Measurements from ENCODE around the gene ZIC3.

DNA sequence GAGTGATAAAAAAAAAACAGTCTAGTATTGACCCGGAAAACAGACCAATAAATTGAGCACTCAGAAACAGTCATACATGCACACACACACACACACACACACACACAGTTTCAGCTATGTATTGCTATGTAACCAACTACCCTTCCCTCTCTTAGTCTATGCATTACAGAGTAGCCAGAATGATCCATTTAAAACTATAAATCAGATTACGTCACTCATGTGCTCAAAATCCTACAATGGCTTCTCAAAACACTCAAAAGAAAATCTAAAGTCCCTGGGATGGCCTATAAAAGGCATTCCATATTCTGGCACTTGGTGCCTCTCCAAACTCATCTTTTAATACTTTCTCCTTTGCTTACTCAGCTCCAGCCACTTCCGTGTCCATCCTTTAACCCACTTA, 46.5 kb upstream of the ZIC3 start:
- TF ChIP-seq, protein P1, sequence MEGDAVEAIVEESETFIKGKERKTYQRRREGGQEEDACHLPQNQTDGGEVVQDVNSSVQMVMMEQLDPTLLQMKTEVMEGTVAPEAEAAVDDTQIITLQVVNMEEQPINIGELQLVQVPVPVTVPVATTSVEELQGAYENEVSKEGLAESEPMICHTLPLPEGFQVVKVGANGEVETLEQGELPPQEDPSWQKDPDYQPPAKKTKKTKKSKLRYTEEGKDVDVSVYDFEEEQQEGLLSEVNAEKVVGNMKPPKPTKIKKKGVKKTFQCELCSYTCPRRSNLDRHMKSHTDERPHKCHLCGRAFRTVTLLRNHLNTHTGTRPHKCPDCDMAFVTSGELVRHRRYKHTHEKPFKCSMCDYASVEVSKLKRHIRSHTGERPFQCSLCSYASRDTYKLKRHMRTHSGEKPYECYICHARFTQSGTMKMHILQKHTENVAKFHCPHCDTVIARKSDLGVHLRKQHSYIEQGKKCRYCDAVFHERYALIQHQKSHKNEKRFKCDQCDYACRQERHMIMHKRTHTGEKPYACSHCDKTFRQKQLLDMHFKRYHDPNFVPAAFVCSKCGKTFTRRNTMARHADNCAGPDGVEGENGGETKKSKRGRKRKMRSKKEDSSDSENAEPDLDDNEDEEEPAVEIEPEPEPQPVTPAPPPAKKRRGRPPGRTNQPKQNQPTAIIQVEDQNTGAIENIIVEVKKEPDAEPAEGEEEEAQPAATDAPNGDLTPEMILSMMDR (IDR thresholded peaks at IDR 0.05; ENCODE audit: low read depth, low read length), result no peak
- no peak for TF ChIP-seq EZH2phosphoT487 (IDR thresholded peaks at IDR 0.05; ENCODE audit: low read depth)

Data from OCI-LY3 (cell line).